ENCODE measurements around the gene GLIS1.

DNA sequence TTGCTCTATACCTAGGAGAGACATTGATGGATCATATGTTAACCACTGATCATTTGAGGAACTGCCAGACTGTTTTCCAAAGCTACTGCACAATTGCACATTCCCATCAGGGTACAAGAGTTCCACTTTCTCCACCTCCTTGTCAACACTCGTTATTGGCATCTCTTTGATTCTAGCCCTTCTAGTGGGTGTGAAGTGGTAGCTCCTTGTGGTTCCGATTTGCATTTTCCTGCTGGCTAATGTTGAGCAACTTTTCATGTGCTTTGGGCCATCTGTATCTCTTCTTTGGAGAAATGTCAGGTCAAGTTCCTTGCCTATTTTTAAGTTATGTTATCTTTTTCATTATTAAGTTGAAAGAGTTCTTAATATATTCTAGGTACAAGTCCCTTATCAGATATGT, 189.7 kb downstream of the GLIS1 start:
- TF ChIP-seq ZNF384 (IDR thresholded peaks at IDR 0.05) (no peak), FOXM1 (IDR thresholded peaks at IDR 0.05; ENCODE audit: borderline replicate concordance) (no peak), SP1 (IDR thresholded peaks at IDR 0.05) (no peak), FOXK2 (IDR thresholded peaks at IDR 0.05) (no peak), CTBP1 (IDR thresholded peaks at IDR 0.05; ENCODE audit: borderline replicate concordance) (no peak), ELF4 (IDR thresholded peaks at IDR 0.05) (no peak), SUZ12 (IDR thresholded peaks at IDR 0.05) (no peak), BHLHE40 (IDR thresholded peaks at IDR 0.05; ENCODE audit: borderline replicate concordance) (no peak)
- TF ChIP-seq, protein P1, sequence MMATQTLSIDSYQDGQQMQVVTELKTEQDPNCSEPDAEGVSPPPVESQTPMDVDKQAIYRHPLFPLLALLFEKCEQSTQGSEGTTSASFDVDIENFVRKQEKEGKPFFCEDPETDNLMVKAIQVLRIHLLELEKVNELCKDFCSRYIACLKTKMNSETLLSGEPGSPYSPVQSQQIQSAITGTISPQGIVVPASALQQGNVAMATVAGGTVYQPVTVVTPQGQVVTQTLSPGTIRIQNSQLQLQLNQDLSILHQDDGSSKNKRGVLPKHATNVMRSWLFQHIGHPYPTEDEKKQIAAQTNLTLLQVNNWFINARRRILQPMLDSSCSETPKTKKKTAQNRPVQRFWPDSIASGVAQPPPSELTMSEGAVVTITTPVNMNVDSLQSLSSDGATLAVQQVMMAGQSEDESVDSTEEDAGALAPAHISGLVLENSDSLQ (IDR thresholded peaks at IDR 0.05) = no peak
